ENCODE results near the gene NCOA3. TPM values are rescaled to one million over a fixed set of nuclear protein-coding genes. Genes with fewer than 3 reads are reported as not detected.

The NCOA3 gene
- total and polyA plus RNA-seq, 2 experiments from 2014 or later = 6.7 to 25.8 TPM

DNA sequence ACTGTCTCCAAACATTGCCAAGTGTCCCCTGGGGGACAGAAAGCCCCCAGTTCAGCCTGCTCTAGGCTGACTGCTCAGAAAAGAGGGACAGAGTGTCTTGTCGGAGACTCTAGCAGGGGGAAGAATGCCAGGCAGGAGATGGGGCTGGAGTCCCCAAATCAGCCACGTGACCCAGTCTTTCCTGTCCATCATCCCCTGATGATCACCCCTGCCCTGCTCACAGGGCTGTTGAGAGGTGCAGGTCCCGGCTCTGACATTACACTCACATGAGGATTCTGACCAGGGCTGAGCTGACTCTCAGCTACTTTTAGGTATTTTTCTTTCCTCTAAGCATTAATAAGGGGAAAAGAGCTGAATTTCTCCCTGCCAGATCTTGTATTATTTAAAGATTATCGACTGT lies 167.8 kb downstream of the NCOA3 start:
- Histone ChIP-seq H3K9me2 (ENCODE audit: insufficient read depth) (no peaks in the 10 kb centered on the region), H4K20me1 (replicated peaks; ENCODE audit: insufficient read depth) (no peaks in the 10 kb centered on the region; the same call in 1 of the 2 replicates), H3K36me3 (ENCODE audit: insufficient read depth) (no peaks in the 10 kb centered on the region), H3K4me1 (ENCODE audit: insufficient read depth) (0 out of 2 replicates have a peak, but pooled peaks cover 3% of the 10 kb centered on the region), H3K79me2 (replicated peaks; ENCODE audit: insufficient read depth) (no peaks in the 10 kb centered on the region), H2AFZ (no peak overlapping the region), H3K4me3 (no peak overlapping the region), H3K4me2 (no peak overlapping the region), H3F3A (replicated peaks; ENCODE audit: low read depth) (no peaks in the 10 kb centered on the region), H3K27me3 (ENCODE audit: insufficient read depth) (no peaks in the 10 kb centered on the region), H3K27ac (ENCODE audit: low read depth) (no peak overlapping the region)
- Mint-ChIP-seq H3K4me1 (peaks cover 10% of the 10 kb centered on the region), H3K9me3 (no peaks in the 10 kb centered on the region), H3K4me3 (no peak overlapping the region), H3K27ac (no peak overlapping the region), H3K27me3 (ENCODE audit: insufficient read depth, low read depth, poor library complexity) (peaks cover 3% of the 10 kb centered on the region), H3K36me3 (ENCODE audit: low read depth) (no peaks in the 10 kb centered on the region; the same call in 2 of the 3 replicates)
- DNase-seq (ENCODE audit: low spot score) (no peak), ATAC-seq (no peak)
- TF ChIP-seq JUNB (IDR thresholded peaks at IDR 0.05; ENCODE audit: unreplicated experiment) (no peak), NANOG (IDR thresholded peaks at IDR 0.05; ENCODE audit: borderline replicate concordance) (no peak), POLR2AphosphoS5 (IDR thresholded peaks at IDR 0.05; ENCODE audit: low read depth) (no peak), ZNF331 (CRISPR knock-in tag; IDR thresholded peaks at IDR 0.05; ENCODE audit: low read depth) (no peak), EZH2 (IDR thresholded peaks at IDR 0.05; ENCODE audit: low read depth, unreplicated experiment) (no peak), CREB1 (CRISPR knock-in tag; IDR thresholded peaks at IDR 0.05; ENCODE audit: low read depth) (no peak), ZNF114 (CRISPR knock-in tag; IDR thresholded peaks at IDR 0.05) (no peak), EZH2phosphoT487 (IDR thresholded peaks at IDR 0.05; ENCODE audit: unreplicated experiment) (no peak), STAT1 (IDR thresholded peaks at IDR 0.05; ENCODE audit: unreplicated experiment) (no peak)
- TF ChIP-seq, protein P1, sequence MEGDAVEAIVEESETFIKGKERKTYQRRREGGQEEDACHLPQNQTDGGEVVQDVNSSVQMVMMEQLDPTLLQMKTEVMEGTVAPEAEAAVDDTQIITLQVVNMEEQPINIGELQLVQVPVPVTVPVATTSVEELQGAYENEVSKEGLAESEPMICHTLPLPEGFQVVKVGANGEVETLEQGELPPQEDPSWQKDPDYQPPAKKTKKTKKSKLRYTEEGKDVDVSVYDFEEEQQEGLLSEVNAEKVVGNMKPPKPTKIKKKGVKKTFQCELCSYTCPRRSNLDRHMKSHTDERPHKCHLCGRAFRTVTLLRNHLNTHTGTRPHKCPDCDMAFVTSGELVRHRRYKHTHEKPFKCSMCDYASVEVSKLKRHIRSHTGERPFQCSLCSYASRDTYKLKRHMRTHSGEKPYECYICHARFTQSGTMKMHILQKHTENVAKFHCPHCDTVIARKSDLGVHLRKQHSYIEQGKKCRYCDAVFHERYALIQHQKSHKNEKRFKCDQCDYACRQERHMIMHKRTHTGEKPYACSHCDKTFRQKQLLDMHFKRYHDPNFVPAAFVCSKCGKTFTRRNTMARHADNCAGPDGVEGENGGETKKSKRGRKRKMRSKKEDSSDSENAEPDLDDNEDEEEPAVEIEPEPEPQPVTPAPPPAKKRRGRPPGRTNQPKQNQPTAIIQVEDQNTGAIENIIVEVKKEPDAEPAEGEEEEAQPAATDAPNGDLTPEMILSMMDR (conservative IDR thresholded peaks at IDR 0.05; ENCODE audit: low read depth in 2 of 2) = no peak
- TF ChIP-seq, protein P2, sequence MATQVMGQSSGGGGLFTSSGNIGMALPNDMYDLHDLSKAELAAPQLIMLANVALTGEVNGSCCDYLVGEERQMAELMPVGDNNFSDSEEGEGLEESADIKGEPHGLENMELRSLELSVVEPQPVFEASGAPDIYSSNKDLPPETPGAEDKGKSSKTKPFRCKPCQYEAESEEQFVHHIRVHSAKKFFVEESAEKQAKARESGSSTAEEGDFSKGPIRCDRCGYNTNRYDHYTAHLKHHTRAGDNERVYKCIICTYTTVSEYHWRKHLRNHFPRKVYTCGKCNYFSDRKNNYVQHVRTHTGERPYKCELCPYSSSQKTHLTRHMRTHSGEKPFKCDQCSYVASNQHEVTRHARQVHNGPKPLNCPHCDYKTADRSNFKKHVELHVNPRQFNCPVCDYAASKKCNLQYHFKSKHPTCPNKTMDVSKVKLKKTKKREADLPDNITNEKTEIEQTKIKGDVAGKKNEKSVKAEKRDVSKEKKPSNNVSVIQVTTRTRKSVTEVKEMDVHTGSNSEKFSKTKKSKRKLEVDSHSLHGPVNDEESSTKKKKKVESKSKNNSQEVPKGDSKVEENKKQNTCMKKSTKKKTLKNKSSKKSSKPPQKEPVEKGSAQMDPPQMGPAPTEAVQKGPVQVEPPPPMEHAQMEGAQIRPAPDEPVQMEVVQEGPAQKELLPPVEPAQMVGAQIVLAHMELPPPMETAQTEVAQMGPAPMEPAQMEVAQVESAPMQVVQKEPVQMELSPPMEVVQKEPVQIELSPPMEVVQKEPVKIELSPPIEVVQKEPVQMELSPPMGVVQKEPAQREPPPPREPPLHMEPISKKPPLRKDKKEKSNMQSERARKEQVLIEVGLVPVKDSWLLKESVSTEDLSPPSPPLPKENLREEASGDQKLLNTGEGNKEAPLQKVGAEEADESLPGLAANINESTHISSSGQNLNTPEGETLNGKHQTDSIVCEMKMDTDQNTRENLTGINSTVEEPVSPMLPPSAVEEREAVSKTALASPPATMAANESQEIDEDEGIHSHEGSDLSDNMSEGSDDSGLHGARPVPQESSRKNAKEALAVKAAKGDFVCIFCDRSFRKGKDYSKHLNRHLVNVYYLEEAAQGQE (IDR thresholded peaks at IDR 0.05; ENCODE audit: unreplicated experiment) = no peak
- TF ChIP-seq, protein P3, sequence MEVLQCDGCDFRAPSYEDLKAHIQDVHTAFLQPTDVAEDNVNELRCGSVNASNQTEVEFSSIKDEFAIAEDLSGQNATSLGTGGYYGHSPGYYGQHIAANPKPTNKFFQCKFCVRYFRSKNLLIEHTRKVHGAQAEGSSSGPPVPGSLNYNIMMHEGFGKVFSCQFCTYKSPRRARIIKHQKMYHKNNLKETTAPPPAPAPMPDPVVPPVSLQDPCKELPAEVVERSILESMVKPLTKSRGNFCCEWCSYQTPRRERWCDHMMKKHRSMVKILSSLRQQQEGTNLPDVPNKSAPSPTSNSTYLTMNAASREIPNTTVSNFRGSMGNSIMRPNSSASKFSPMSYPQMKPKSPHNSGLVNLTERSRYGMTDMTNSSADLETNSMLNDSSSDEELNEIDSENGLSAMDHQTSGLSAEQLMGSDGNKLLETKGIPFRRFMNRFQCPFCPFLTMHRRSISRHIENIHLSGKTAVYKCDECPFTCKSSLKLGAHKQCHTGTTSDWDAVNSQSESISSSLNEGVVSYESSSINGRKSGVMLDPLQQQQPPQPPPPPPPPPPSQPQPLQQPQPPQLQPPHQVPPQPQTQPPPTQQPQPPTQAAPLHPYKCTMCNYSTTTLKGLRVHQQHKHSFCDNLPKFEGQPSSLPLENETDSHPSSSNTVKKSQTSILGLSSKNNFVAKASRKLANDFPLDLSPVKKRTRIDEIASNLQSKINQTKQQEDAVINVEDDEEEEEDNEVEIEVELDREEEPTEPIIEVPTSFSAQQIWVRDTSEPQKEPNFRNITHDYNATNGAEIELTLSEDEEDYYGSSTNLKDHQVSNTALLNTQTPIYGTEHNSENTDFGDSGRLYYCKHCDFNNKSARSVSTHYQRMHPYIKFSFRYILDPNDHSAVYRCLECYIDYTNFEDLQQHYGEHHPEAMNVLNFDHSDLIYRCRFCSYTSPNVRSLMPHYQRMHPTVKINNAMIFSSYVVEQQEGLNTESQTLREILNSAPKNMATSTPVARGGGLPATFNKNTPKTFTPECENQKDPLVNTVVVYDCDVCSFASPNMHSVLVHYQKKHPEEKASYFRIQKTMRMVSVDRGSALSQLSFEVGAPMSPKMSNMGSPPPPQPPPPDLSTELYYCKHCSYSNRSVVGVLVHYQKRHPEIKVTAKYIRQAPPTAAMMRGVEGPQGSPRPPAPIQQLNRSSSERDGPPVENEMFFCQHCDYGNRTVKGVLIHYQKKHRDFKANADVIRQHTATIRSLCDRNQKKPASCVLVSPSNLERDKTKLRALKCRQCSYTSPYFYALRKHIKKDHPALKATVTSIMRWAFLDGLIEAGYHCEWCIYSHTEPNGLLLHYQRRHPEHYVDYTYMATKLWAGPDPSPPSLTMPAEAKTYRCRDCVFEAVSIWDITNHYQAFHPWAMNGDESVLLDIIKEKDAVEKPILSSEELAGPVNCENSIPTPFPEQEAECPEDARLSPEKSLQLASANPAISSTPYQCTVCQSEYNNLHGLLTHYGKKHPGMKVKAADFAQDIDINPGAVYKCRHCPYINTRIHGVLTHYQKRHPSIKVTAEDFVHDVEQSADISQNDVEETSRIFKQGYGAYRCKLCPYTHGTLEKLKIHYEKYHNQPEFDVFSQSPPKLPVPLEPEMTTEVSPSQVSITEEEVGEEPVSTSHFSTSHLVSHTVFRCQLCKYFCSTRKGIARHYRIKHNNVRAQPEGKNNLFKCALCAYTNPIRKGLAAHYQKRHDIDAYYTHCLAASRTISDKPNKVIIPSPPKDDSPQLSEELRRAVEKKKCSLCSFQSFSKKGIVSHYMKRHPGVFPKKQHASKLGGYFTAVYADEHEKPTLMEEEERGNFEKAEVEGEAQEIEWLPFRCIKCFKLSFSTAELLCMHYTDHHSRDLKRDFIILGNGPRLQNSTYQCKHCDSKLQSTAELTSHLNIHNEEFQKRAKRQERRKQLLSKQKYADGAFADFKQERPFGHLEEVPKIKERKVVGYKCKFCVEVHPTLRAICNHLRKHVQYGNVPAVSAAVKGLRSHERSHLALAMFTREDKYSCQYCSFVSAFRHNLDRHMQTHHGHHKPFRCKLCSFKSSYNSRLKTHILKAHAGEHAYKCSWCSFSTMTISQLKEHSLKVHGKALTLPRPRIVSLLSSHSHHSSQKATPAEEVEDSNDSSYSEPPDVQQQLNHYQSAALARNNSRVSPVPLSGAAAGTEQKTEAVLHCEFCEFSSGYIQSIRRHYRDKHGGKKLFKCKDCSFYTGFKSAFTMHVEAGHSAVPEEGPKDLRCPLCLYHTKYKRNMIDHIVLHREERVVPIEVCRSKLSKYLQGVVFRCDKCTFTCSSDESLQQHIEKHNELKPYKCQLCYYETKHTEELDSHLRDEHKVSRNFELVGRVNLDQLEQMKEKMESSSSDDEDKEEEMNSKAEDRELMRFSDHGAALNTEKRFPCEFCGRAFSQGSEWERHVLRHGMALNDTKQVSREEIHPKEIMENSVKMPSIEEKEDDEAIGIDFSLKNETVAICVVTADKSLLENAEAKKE (CRISPR knock-in tag; IDR thresholded peaks at IDR 0.05) = no peak
- TF ChIP-seq, protein P4, sequence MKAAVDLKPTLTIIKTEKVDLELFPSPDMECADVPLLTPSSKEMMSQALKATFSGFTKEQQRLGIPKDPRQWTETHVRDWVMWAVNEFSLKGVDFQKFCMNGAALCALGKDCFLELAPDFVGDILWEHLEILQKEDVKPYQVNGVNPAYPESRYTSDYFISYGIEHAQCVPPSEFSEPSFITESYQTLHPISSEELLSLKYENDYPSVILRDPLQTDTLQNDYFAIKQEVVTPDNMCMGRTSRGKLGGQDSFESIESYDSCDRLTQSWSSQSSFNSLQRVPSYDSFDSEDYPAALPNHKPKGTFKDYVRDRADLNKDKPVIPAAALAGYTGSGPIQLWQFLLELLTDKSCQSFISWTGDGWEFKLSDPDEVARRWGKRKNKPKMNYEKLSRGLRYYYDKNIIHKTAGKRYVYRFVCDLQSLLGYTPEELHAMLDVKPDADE (IDR thresholded peaks at IDR 0.05) = no peak

Measured in GM23338 (cell line).